Activated naive CD8-positive, alpha-beta T cell (primary cell): Measurements from ENCODE around the gene CTF1.
"Not testable (repeated sequence)": the region's sequence is repeated elsewhere in the genome, so short reads cannot be mapped to it uniquely, and the experiment has no call there.

Experiments
- H3K27ac Mint-ChIP-seq: one replicate; pipeline ENCODE4 v1.8.0; 2021; ENCODE audit warnings: mixed read lengths
- H3K27me3 Mint-ChIP-seq: one replicate; pipeline ENCODE4 v1.8.0; 2021; ENCODE audit warnings: mixed read lengths
- H3K36me3 Mint-ChIP-seq: one replicate; pipeline ENCODE4 v1.8.0; 2021; ENCODE audit warnings: mixed read lengths
- H3K4me1 Mint-ChIP-seq: one replicate; pipeline ENCODE4 v1.8.0; 2021; ENCODE audit warnings: low read depth, mixed read lengths
- H3K4me3 Mint-ChIP-seq: one replicate; pipeline ENCODE4 v1.8.0; 2021; ENCODE audit warnings: mild to moderate bottlenecking, mixed read lengths
- H3K9me3 Mint-ChIP-seq: one replicate; pipeline ENCODE4 v1.8.0; 2021; ENCODE audit warnings: low read depth, mixed read lengths

Gene CTF1

GRCh38 chr16:30926937-30927788, 30.7 kb downstream of the CTF1 start:
- peaks cover 7% of the 10 kb centered on the region for H3K4me1 Mint-ChIP-seq
- no peak overlapping the region for H3K4me3 Mint-ChIP-seq
- H3K27ac Mint-ChIP-seq = no peak overlapping the region
- H3K36me3 Mint-ChIP-seq = no peaks in the 10 kb centered on the region
- H3K9me3 Mint-ChIP-seq = no peaks in the 10 kb centered on the region
- H3K27me3 Mint-ChIP-seq = no peaks in the 10 kb centered on the region

DNA sequence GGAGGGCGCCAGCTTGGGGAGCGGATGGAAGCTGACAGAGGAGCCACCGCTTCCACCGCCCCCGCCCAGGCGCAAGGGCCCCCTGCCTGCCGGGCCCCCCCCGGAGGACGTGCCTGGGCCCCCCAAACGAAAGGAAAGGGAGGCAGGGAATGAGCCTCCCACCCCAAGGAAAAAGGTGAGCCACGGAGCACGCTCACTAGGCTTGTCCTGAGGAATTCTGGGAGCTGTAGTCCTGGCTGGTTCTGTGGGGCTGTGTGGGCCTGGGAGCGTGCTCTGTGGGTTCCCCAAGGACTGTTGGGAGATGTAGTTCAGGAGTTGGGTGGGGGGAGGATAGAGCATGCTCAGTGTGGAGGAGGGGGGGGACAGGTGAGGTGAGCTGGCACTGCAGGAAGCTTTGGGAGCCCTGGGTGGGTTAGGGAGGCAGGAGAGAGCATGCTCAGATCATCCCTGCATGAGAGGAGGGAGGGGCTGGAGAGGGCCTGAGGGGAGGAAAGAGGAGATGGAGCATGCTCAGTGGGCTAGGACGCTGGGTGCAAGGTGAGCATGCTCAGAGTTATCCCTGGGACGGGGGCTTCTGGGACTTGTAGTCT, 31.5 kb downstream of the CTF1 start:
- Mint-ChIP-seq H3K9me3 (no peaks in the 10 kb centered on the region), H3K4me1 (peaks cover 4% of the 10 kb centered on the region), H3K4me3 (no peak overlapping the region), H3K36me3 (no peaks in the 10 kb centered on the region), H3K27me3 (no peaks in the 10 kb centered on the region), H3K27ac (no peak overlapping the region)

GRCh38 chr16:30928390-30928789, 32.0 kb downstream of the CTF1 start:
- no peaks in the 10 kb centered on the region for H3K9me3 Mint-ChIP-seq
- no peak overlapping the region for H3K4me3 Mint-ChIP-seq
- H3K27ac Mint-ChIP-seq = no peak overlapping the region
- no peaks in the 10 kb centered on the region for H3K27me3 Mint-ChIP-seq
- peaks cover 4% of the 10 kb centered on the region for H3K4me1 Mint-ChIP-seq
- H3K36me3 Mint-ChIP-seq = no peaks in the 10 kb centered on the region

DNA sequence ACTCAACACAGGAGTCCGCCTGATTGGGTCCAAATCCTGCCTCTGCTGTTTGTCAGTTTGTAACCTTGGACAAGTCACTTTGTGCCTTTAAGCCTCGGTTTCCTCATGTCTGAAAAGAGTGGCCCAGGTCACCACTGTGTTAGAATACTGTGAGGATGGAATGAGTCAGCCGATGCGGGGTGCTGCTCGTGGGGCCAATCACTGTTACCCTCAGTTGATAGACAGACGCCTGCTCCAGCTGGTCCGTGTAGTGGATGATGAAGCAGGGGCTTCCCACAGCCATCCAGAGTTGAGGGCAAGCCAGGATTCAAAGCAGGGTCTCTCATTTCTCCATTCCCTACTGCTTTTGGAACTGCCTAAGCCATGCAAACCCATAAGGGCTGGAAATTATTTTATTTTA, 32.8 kb downstream of the CTF1 start:
- Mint-ChIP-seq H3K27me3 (no peaks in the 10 kb centered on the region), H3K27ac (no peak overlapping the region), H3K4me3 (no peak overlapping the region)

DNA sequence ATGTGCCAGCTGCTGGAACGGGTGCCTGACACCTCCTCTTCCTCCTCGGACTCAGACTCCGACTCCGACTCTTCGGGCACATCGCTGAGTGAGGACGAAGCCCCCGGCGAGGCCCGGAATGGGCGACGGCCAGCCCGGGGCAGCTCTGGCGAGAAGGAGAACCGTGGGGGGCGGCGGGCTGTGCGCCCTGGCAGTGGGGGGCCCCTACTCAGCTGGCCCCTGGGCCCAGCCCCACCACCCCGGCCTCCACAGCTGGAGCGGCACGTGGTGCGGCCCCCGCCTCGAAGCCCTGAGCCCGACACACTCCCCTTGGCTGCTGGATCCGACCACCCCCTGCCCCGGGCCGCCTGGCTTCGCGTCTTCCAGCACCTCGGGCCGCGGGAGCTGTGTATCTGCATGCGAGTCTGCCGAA, 33.8 kb downstream of the CTF1 start:
- Mint-ChIP-seq H3K9me3 (no peaks in the 10 kb centered on the region), H3K36me3 (no peaks in the 10 kb centered on the region), H3K4me1 (peaks cover 9% of the 10 kb centered on the region), H3K27me3 (no peaks in the 10 kb centered on the region), H3K4me3 (no peak overlapping the region), H3K27ac (no peak overlapping the region)

More for the DNA sequence above, 32.8 kb downstream of the CTF1 start:
- H3K9me3 Mint-ChIP-seq = no peaks in the 10 kb centered on the region
- no peaks in the 10 kb centered on the region for H3K36me3 Mint-ChIP-seq
- H3K4me1 Mint-ChIP-seq = peaks cover 4% of the 10 kb centered on the region

- H3K27ac Mint-ChIP-seq = no peak overlapping the region
- H3K4me3 Mint-ChIP-seq = no peak overlapping the region
- H3K27me3 Mint-ChIP-seq = no peaks in the 10 kb centered on the region
- no peaks in the 10 kb centered on the region for H3K9me3 Mint-ChIP-seq
- H3K36me3 Mint-ChIP-seq = no peaks in the 10 kb centered on the region
- H3K4me1 Mint-ChIP-seq = peaks cover 12% of the 10 kb centered on the region
Observed at GRCh38 chr16:30931068-30931650, 34.7 kb downstream of the CTF1 start.

DNA sequence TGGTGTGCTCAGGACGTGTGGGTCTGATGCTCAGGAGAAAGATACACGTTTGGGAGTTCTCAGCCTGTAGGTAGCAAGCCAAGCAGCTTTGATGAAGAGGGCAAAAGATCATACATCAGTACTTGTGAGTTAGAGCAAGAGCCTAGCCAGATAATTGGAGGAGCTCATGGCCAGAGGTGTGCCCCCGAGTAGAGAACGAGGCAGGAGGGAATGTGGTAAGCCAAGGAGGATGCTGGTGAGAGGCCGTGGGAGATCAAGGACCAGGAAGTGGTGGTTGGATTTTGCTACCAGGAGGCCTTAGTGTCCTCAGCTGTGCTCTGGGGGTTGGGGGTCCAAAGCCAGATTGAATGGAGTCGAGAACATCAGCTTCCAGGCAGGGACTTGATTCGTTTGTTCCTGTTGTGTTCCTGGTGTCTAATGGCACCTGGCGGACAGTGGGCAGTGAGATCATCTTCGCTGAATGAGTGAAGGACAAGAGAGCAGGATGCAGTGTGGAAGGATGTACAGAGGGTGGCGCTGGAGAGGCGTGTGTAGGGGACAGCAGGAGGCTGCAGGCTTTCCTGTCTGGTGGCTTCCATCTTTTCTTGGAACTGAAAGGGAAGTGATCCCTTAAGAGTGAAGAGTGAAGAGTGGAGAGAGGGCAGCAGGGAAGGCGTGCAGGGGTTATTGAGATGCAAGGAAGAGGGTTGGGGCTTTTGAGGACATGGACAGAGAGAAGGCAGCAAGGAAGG, 38.6 kb downstream of the CTF1 start:
- Mint-ChIP-seq H3K27ac (no peak overlapping the region), H3K36me3 (no peaks in the 10 kb centered on the region), H3K4me3 (no peak overlapping the region), H3K27me3 (no peaks in the 10 kb centered on the region), H3K4me1 (peaks cover 11% of the 10 kb centered on the region), H3K9me3 (no peaks in the 10 kb centered on the region)

DNA sequence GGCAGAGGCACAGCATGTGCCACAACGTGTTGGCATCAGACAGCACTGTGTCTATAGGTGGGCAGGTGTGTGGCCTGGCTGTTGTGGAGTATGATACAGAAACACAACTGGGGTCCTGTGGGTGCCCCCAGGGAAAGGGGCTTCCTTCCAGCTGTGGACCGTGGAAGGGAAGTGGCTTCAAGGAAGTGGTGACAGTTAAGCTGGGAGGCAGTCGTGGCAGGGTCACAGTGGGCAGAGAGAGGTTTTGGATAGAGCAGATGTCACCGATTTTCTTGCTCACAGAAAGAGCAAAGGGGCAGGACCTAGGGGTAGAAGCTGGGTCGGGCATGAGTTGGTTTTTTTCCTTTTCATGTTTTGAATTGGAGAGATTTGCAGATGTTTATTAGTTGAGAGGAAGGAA, 41.3 kb downstream of the CTF1 start:
- Mint-ChIP-seq H3K36me3 (no peaks in the 10 kb centered on the region), H3K27ac (no peak overlapping the region), H3K27me3 (no peaks in the 10 kb centered on the region), H3K4me1 (peaks cover 19% of the 10 kb centered on the region), H3K9me3 (no peaks in the 10 kb centered on the region), H3K4me3 (no peak overlapping the region)

DNA sequence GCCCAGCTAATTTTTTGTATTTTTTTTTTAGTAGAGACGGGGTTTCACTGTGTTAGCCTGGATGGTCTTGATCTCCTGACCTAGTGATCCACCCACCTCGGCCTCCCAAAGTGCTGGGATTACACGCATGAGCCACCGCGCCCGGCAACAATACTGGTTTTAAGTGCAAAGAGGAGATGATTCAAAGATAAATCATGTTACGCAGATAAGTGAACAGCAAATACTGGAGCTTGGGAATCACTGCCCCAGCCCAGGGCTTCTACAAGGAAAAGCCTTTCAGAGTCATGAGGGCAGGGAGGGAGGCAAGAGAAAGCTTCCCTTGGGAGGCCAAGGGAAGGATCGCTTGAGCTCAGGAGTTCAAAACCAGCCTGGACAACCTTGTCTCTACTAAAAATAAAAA, 43.2 kb downstream of the CTF1 start:
- not testable (repeated sequence) for H3K4me3 Mint-ChIP-seq, H3K36me3 Mint-ChIP-seq, H3K9me3 Mint-ChIP-seq, H3K27ac Mint-ChIP-seq, H3K27me3 Mint-ChIP-seq
- H3K4me1 Mint-ChIP-seq = peaks cover 19% of the 10 kb centered on the region

DNA sequence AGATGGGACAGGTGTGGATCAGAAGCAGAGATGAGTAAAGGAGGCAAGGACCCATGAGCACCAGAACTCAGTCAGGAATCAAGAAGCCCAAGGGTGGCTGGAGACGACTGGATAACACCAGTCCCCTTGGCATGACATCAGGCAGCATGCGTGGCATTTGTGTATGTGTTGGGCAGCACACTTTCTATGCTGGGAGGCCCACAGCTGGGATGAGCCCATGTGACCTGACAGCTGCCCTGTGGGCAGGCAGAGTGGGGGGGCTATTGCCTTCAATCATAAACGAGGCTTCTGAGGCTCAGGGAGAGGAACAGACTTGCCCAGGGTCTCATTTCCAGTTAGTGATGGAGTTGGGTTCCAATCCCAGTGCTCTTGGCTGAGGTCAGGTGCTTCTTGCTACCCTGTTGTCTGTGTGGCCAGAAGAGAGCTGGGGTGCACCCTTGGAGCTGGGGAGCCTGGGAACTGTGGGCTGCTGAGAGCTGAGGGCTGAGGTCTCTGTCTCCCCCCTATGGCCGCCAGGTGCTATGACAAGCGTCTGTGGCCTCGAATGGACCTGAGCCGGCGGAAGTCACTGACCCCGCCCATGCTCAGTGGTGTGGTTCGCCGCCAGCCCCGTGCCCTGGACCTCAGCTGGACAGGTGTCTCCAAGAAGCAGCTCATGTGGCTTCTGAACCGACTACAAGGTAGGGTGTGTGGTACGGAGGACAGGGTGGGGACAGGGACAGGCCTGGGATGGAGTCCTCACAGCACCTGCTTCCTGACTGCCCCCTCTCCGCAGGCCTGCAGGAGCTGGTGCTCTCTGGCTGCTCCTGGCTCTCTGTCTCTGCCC, 45.4 kb downstream of the CTF1 start:
- peaks cover 10% of the 10 kb centered on the region for H3K4me1 Mint-ChIP-seq
- H3K27ac Mint-ChIP-seq = no peak overlapping the region
- H3K9me3 Mint-ChIP-seq = no peaks in the 10 kb centered on the region
- peaks cover 6% of the 10 kb centered on the region for H3K36me3 Mint-ChIP-seq
- no peak overlapping the region for H3K4me3 Mint-ChIP-seq
- H3K27me3 Mint-ChIP-seq = no peaks in the 10 kb centered on the region

- no peak overlapping the region for H3K4me3 Mint-ChIP-seq
- no peaks in the 10 kb centered on the region for H3K27me3 Mint-ChIP-seq
- peaks cover 10% of the 10 kb centered on the region for H3K4me1 Mint-ChIP-seq
- H3K9me3 Mint-ChIP-seq = no peaks in the 10 kb centered on the region
- no peak overlapping the region for H3K27ac Mint-ChIP-seq
- peaks cover 6% of the 10 kb centered on the region for H3K36me3 Mint-ChIP-seq
Observed at GRCh38 chr16:30942426-30942806, 46.0 kb downstream of the CTF1 start.

DNA sequence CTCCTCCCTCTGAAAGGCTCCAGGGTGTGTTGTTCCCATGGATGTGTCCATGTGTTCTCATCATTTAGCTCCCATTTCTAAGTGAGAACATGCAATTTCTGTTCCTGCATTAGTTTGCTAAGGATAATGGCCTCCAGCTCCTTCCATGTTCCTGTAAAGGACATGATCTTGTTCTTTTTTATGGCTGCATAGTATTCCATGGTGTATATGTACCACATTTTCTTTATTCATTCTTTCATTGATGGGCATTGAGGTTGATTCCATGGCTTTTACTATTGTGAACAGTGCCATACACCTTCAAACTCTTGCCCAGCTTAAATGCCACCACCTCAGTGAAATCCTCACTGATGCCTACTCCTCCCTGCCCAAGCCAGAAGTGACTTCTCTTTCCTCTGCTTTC, 47.9 kb downstream of the CTF1 start:
- no peaks in the 10 kb centered on the region for H3K9me3 Mint-ChIP-seq
- peaks cover 6% of the 10 kb centered on the region for H3K36me3 Mint-ChIP-seq
- peaks cover 10% of the 10 kb centered on the region for H3K4me1 Mint-ChIP-seq
- H3K27me3 Mint-ChIP-seq = no peaks in the 10 kb centered on the region
- no peak overlapping the region for H3K4me3 Mint-ChIP-seq
- no peak overlapping the region for H3K27ac Mint-ChIP-seq

DNA sequence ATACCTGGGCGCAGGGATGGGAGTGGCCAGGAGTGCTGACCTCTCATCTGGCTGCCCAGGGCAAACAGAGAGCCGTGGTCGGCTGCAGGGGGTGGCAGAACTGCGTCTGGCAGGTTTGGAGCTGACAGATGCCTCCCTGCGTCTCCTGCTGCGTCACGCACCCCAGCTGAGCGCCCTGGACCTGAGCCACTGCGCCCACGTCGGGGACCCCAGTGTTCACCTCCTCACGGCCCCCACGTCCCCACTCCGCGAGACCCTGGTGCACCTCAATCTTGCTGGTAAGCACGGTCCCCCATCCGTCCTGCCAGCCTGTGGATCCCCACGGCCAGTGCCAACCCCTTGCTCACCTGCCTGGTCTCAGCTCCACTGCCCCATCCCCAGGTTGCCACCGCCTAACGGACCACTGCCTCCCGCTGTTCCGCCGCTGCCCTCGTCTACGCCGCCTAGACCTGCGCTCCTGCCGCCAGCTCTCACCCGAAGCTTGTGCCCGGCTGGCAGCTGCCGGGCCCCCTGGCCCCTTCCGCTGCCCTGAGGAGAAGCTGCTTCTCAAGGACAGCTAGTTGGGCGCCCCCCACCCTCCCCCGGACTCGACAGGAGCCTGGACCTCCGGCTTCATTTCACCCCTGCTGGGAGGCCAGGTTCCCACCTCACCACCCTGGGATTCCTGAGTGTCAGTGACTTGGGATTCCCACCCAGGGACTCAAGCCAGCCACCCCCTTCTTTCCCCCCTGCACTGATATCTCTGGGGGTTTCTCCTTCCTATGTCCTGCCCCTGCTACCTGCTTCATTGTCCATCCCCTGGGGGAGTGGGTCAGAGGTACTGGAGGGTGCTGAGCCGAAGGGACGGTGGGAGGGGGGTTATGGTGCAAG, 50.5 kb downstream of the CTF1 start:
- Mint-ChIP-seq H3K4me1 (peaks cover 21% of the 10 kb centered on the region), H3K27ac (no peak overlapping the region), H3K27me3 (no peaks in the 10 kb centered on the region), H3K4me3 (no peak overlapping the region), H3K36me3 (peaks cover 6% of the 10 kb centered on the region), H3K9me3 (no peaks in the 10 kb centered on the region)

DNA sequence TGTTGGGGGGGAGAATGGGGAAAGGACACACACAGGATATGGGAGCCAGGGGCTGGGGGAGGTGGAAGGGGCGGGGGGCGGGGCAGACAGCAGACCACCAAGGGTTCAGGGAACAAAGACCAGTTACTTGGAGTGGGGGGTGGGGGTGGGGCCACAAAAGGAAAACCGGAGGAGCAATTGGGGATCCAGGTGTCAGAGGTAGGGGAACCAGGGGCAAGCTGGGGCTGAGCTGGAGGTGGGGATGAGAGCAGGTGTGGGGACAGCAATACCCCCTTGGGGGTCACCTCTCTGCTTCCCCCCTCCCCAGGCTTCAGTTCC, 51.1 kb downstream of the CTF1 start:
- no peaks in the 10 kb centered on the region for H3K27me3 Mint-ChIP-seq
- H3K27ac Mint-ChIP-seq = no peak overlapping the region
- H3K4me3 Mint-ChIP-seq = no peak overlapping the region
- no peaks in the 10 kb centered on the region for H3K9me3 Mint-ChIP-seq
- H3K4me1 Mint-ChIP-seq = peaks cover 16% of the 10 kb centered on the region
- peaks cover 6% of the 10 kb centered on the region for H3K36me3 Mint-ChIP-seq
